WTC11 (cell line): ENCODE measurements around the gene BPNT1. TPM values are rescaled to one million over a fixed set of nuclear protein-coding genes. Genes with fewer than 3 reads are reported as not detected.
A peak's percentile ranks its signal among the peaks of the same experiment; 100 is the strongest.
"Not testable (repeated sequence)": the region's sequence is repeated elsewhere in the genome, so short reads cannot be mapped to it uniquely, and the experiment has no call there.

ENCODE experiments used
- ATAC-seq: fragments of 200-7000 bp; cut with Tn5 transposase; 2 replicates; pipeline ENCODE4 v1.10.0; 2021; ENCODE audit warnings: mild to moderate bottlenecking, moderate library complexity
- CTCF ChIA-PET: fragments of 300-600 bp; sonication (Branson Sonifier 250); formaldehyde crosslinking; loops from one replicate; lab custom pipeline; 2021; ENCODE audit warnings: antibody characterized with exemption; lab: Charles Lee
- POLR2A ChIA-PET: fragments of 350-600 bp; sonication (Branson Sonifier 250); formaldehyde crosslinking; loops from one replicate; lab custom pipeline; 2021; ENCODE audit warnings: antibody characterized with exemption; lab: Charles Lee
- DNase-seq: peaks from one replicate; pipeline ENCODE4 v3.0.0; 2021; ENCODE audit warnings: low spot score
- H3K27ac Mint-ChIP-seq: 2 replicates; pipeline ENCODE4 v1.8.0; 2021; ENCODE audit warnings: mixed read lengths
- H3K27me3 Mint-ChIP-seq: 2 replicates; pipeline ENCODE4 v1.8.0; 2021; ENCODE audit warnings: low read depth, mild to moderate bottlenecking, moderate library complexity, mixed read lengths
- H3K36me3 Mint-ChIP-seq: 2 replicates; pipeline ENCODE4 v1.8.0; 2021; ENCODE audit warnings: mixed read lengths
- H3K4me1 Mint-ChIP-seq: 2 replicates; pipeline ENCODE4 v1.8.0; 2022; ENCODE audit warnings: mixed read lengths
- H3K4me3 Mint-ChIP-seq: 2 replicates; pipeline ENCODE4 v1.8.0; 2021; ENCODE audit warnings: mild to moderate bottlenecking, moderate library complexity, mixed read lengths
- H3K9me3 Mint-ChIP-seq: 2 replicates; pipeline ENCODE4 v1.8.0; 2021; ENCODE audit warnings: mixed read lengths
- ATF1 ChIP-seq: sonication (generic); formaldehyde crosslinking; IDR thresholded peaks from 2 replicates; pipeline ENCODE4 v1.8.1; 2023; ENCODE audit warnings: mild to moderate bottlenecking, moderate library complexity, missing genetic modification reagents
- CREM ChIP-seq: sonication (generic); formaldehyde crosslinking; IDR thresholded peaks from 2 replicates; pipeline ENCODE4 v1.8.1; 2022; ENCODE audit warnings: mild to moderate bottlenecking, missing genetic modification reagents, moderate library complexity
- ELF4 ChIP-seq: sonication (generic); formaldehyde crosslinking; IDR thresholded peaks from 2 replicates; pipeline ENCODE4 v1.8.1; 2022; ENCODE audit warnings: low read depth, mild to moderate bottlenecking, moderate library complexity, missing genetic modification reagents
- ETV6 ChIP-seq: sonication (generic); formaldehyde crosslinking; IDR thresholded peaks from 2 replicates; pipeline ENCODE4 v1.8.1; 2022; ENCODE audit warnings: mild to moderate bottlenecking, missing genetic modification reagents
- GRHL2 ChIP-seq: fragments of 250-450 bp; sonication (Bioruptor Pico); IDR thresholded peaks from 2 replicates; pipeline ENCODE4 v1.8.0; 2022; ENCODE audit warnings: mild to moderate bottlenecking, moderate library complexity; ENCODE audit not compliant: insufficient replicate concordance, severe bottlenecking
- MYBL2 ChIP-seq: sonication (generic); formaldehyde crosslinking; IDR thresholded peaks from 2 replicates; pipeline ENCODE4 v1.8.1; 2023; ENCODE audit warnings: mild to moderate bottlenecking, moderate library complexity, missing genetic modification reagents
- PRDM15 ChIP-seq: sonication (generic); formaldehyde crosslinking; IDR thresholded peaks from 2 replicates; pipeline ENCODE4 v1.8.0; 2022; ENCODE audit warnings: missing genetic modification reagents
- PRRX2 ChIP-seq: fragments of 250-450 bp; sonication (Bioruptor Pico); IDR thresholded peaks from 2 replicates; pipeline ENCODE4 v1.8.0; 2021; ENCODE audit warnings: mild to moderate bottlenecking
- RELA ChIP-seq: sonication (generic); formaldehyde crosslinking; IDR thresholded peaks from 2 replicates; pipeline ENCODE4 v1.8.1; 2022; ENCODE audit warnings: missing genetic modification reagents, mild to moderate bottlenecking, borderline replicate concordance
- RORB ChIP-seq: fragments of 250-450 bp; sonication (Bioruptor Pico); IDR thresholded peaks from 2 replicates; pipeline ENCODE4 v1.9.0; 2021; ENCODE audit warnings: mild to moderate bottlenecking
- TCF7 ChIP-seq: sonication (generic); formaldehyde crosslinking; IDR thresholded peaks from 2 replicates; pipeline ENCODE4 v1.8.0; 2022; ENCODE audit warnings: mild to moderate bottlenecking, low read depth, missing genetic modification reagents, moderate library complexity
- ZBTB21 ChIP-seq: sonication (generic); formaldehyde crosslinking; IDR thresholded peaks from 2 replicates; pipeline ENCODE4 v1.8.1; 2023; ENCODE audit warnings: mild to moderate bottlenecking, missing genetic modification reagents, borderline replicate concordance
- ZNF219 ChIP-seq: sonication (generic); formaldehyde crosslinking; IDR thresholded peaks from 2 replicates; pipeline ENCODE4 v1.8.0; 2023; ENCODE audit warnings: missing genetic modification reagents, mild to moderate bottlenecking, borderline replicate concordance
- ZNF317 ChIP-seq: sonication (generic); formaldehyde crosslinking; IDR thresholded peaks from 2 replicates; pipeline ENCODE4 v1.8.1; 2023; ENCODE audit warnings: low read depth, mild to moderate bottlenecking, moderate library complexity, missing genetic modification reagents, borderline replicate concordance
- ZNF423 ChIP-seq: fragments of 250-450 bp; sonication (Bioruptor Pico); IDR thresholded peaks from 2 replicates; pipeline ENCODE4 v2.1.2; 2022; ENCODE audit warnings: mild to moderate bottlenecking, moderate library complexity
- ZNF671 ChIP-seq: fragments of 250-450 bp; sonication (Bioruptor Pico); IDR thresholded peaks from 2 replicates; pipeline ENCODE4 v1.8.0; 2021; ENCODE audit warnings: mild to moderate bottlenecking
- total RNA-seq: library from RNA; stranded (reverse); gene quantifications from 3 replicates; pipeline ENCODE4 v1.2.3, GENCODE V29; 2021
- TF ChIP-seq, protein P1 (sequence below): fragments of 250-450 bp; sonication (Bioruptor Pico); IDR thresholded peaks from 2 replicates; pipeline ENCODE4 v1.8.0; 2021; ENCODE audit warnings: mild to moderate bottlenecking
- TF ChIP-seq, protein P2 (sequence below): fragments of 200-600 bp; IDR thresholded peaks from 2 replicates; pipeline ENCODE4 v1.8.0; 2022; ENCODE audit warnings: antibody characterized with exemption
- TF ChIP-seq, protein P3 (sequence below): sonication (generic); formaldehyde crosslinking; IDR thresholded peaks from 2 replicates; pipeline ENCODE4 v1.8.1; 2023; ENCODE audit warnings: mild to moderate bottlenecking, moderate library complexity, missing genetic modification reagents

BPNT1 gene
- total RNA-seq, 1 experiment from 2014 or later: 14.4 TPM

DNA sequence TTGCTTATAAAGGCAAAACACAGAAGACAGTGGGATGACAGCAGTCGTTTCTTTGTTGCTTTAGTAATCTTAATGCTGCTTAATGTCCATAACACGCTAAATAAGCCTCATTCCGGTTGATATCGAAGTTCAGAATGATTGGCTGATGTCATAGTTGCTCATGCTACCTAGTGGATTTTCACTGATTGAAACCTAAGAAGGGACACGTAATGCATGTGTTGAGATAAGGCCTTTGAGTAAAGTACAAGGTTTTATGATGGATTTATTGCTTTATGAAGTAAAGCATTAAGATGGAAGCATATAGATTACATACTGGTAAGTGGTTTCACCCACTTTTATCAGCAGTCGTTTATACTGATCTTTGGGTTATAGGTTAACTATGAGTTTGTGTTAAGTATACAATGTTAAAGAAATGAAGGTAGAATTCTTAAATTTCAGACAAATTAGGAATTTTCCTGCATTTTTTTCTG, 29.5 kb upstream of the BPNT1 start (continued):
- TF ChIP-seq PRDM15: no peak
- no peak for TF ChIP-seq ZNF317 (CRISPR knock-in tag)
- TF ChIP-seq, protein P1, sequence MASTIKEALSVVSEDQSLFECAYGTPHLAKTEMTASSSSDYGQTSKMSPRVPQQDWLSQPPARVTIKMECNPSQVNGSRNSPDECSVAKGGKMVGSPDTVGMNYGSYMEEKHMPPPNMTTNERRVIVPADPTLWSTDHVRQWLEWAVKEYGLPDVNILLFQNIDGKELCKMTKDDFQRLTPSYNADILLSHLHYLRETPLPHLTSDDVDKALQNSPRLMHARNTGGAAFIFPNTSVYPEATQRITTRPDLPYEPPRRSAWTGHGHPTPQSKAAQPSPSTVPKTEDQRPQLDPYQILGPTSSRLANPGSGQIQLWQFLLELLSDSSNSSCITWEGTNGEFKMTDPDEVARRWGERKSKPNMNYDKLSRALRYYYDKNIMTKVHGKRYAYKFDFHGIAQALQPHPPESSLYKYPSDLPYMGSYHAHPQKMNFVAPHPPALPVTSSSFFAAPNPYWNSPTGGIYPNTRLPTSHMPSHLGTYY (CRISPR knock-in tag): no peak

GRCh38 chr1:220113136-220113695, 23.6 kb upstream of the BPNT1 start:
- no peak for DNase-seq
- Mint-ChIP-seq H3K4me1 (no peaks in the 10 kb centered on the region), H3K4me3 (no peak overlapping the region), H3K9me3 (no peaks in the 10 kb centered on the region), H3K27ac (no peak overlapping the region), H3K27me3 (no peaks in the 10 kb centered on the region), H3K36me3 (peaks cover 44% of the 10 kb centered on the region)
- POLR2A ChIA-PET: no interaction called here
- peak; percentile 66 for ATAC-seq
- TF ChIP-seq, protein P2, sequence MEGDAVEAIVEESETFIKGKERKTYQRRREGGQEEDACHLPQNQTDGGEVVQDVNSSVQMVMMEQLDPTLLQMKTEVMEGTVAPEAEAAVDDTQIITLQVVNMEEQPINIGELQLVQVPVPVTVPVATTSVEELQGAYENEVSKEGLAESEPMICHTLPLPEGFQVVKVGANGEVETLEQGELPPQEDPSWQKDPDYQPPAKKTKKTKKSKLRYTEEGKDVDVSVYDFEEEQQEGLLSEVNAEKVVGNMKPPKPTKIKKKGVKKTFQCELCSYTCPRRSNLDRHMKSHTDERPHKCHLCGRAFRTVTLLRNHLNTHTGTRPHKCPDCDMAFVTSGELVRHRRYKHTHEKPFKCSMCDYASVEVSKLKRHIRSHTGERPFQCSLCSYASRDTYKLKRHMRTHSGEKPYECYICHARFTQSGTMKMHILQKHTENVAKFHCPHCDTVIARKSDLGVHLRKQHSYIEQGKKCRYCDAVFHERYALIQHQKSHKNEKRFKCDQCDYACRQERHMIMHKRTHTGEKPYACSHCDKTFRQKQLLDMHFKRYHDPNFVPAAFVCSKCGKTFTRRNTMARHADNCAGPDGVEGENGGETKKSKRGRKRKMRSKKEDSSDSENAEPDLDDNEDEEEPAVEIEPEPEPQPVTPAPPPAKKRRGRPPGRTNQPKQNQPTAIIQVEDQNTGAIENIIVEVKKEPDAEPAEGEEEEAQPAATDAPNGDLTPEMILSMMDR: peak; percentile 33
- TF ChIP-seq ELF4: no peak
- CTCF ChIA-PET: interaction anchor here (0.6 to 1.6 kb wide), 22 partner anchors 9 to 147 kb away, joined by 3 to 29 read pairs (median 4); partner anchors contain the start of genes BPNT1, EPRS1 and IARS2

DNA sequence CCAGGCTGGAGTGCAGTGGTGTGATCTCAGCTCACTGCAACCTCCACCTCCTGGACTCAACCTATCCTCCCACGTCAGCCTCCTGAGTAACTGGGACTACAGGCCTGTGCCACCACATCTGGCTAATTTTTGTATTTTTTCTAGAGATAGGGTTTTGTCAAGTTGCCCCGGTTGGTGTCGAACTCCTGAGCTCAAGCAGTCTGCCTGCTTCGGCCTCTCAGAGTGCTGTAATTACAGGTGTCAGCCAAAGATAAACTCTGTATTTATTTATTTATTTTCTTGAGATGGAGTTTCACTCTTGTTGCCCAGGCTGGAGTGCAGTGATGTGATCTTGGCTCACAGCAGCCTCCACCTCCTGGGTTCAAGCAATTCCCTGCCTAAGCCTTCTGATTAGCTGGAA, 23.0 kb upstream of the BPNT1 start:
- peaks cover 47% of the 10 kb centered on the region for H3K36me3 Mint-ChIP-seq
- H3K4me3 Mint-ChIP-seq, H3K27me3 Mint-ChIP-seq, H3K27ac Mint-ChIP-seq, DNase-seq, H3K4me1 Mint-ChIP-seq, ATAC-seq, H3K9me3 Mint-ChIP-seq, POLR2A ChIA-PET: not testable (repeated sequence)
- CTCF ChIA-PET: interaction anchor here (0.9 to 1.6 kb wide), 20 partner anchors 8 to 117 kb away, joined by 3 to 29 read pairs (median 4); partner anchors contain the start of genes BPNT1, EPRS1 and IARS2

- ATAC-seq, DNase-seq, H3K9me3 Mint-ChIP-seq, H3K4me3 Mint-ChIP-seq, H3K4me1 Mint-ChIP-seq, H3K27ac Mint-ChIP-seq, CTCF ChIA-PET, H3K27me3 Mint-ChIP-seq, POLR2A ChIA-PET: not testable (repeated sequence)
- H3K36me3 Mint-ChIP-seq: peaks cover 60% of the 10 kb centered on the region
These were observed 20.9 kb upstream of the BPNT1 start for GRCh38 chr1:220110473-220110872.

GRCh38 chr1:220099826-220100225, 10.2 kb upstream of the BPNT1 start:
- Mint-ChIP-seq H3K4me3 (no peak overlapping the region), H3K4me1 (peaks cover 7% of the 10 kb centered on the region), H3K27me3 (no peaks in the 10 kb centered on the region), H3K36me3 (peaks cover 50% of the 10 kb centered on the region), H3K27ac (no peak overlapping the region), H3K9me3 (no peaks in the 10 kb centered on the region)
- no peak for ATAC-seq
- no peak for DNase-seq
- CTCF ChIA-PET: interaction anchor here (0.6 to 1.1 kb wide), 3 partner anchors 10 to 109 kb away, joined by 3 to 6 read pairs (median 4); no protein-coding TSS in a partner anchor
- POLR2A ChIA-PET: no interaction called here
- TF ChIP-seq ZNF423 (no peak), ZBTB21 (no peak), RELA (no peak), ETV6 (no peak), TCF7 (CRISPR knock-in tag) (no peak), ZNF671 (no peak), GRHL2 (no peak), ATF1 (CRISPR knock-in tag) (no peak), MYBL2 (CRISPR knock-in tag) (no peak), PRRX2 (CRISPR knock-in tag) (no peak), ZNF219 (CRISPR knock-in tag) (no peak), CREM (CRISPR knock-in tag) (no peak), RORB (CRISPR knock-in tag) (no peak)
- TF ChIP-seq, protein P3, sequence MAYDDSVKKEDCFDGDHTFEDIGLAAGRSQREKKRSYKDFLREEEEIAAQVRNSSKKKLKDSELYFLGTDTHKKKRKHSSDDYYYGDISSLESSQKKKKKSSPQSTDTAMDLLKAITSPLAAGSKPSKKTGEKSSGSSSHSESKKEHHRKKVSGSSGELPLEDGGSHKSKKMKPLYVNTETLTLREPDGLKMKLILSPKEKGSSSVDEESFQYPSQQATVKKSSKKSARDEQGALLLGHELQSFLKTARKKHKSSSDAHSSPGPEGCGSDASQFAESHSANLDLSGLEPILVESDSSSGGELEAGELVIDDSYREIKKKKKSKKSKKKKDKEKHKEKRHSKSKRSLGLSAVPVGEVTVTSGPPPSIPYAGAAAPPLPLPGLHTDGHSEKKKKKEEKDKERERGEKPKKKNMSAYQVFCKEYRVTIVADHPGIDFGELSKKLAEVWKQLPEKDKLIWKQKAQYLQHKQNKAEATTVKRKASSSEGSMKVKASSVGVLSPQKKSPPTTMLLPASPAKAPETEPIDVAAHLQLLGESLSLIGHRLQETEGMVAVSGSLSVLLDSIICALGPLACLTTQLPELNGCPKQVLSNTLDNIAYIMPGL: no peak
